Skeletal muscle satellite cell (primary cell): Measurements from ENCODE around the gene ROS1.

Experiments used
- H3K27me3 ChIP-seq: 2 replicates; pipeline ENCODE4 v1.7.0; 2013; ENCODE audit warnings: low read length; ENCODE audit not compliant: control insufficient read depth, insufficient read depth
- H3K36me3 ChIP-seq: 2 replicates; pipeline ENCODE4 v1.7.0; 2013; ENCODE audit warnings: mild to moderate bottlenecking, control low read depth, low read length; ENCODE audit not compliant: insufficient read depth
- H3K4me1 ChIP-seq: 2 replicates; pipeline ENCODE4 v1.7.0; 2013; ENCODE audit warnings: low read length; ENCODE audit not compliant: control insufficient read depth, insufficient read depth
- H3K4me2 ChIP-seq: 2 replicates; pipeline ENCODE4 v1.7.0; 2013; ENCODE audit warnings: mild to moderate bottlenecking, low read length
- H3K4me3 ChIP-seq: 2 replicates; pipeline ENCODE4 v1.7.0; 2013; ENCODE audit warnings: low read length
- H3K9ac ChIP-seq: 2 replicates; pipeline ENCODE4 v1.7.0; 2013; ENCODE audit warnings: mild to moderate bottlenecking, low read depth, low read length, moderate library complexity
- H3K9me3 ChIP-seq: replicated peaks from 2 replicates; pipeline ENCODE4 v1.7.0; 2013; ENCODE audit warnings: mild to moderate bottlenecking, control low read depth, low read length

ROS1 gene

GRCh38 chr6:117397536-117398227 lies 28.1 kb downstream of the ROS1 start:
- H3K9ac ChIP-seq, result no peak overlapping the region
- H3K36me3 ChIP-seq, result no peaks in the 10 kb centered on the region
- no peaks in the 10 kb centered on the region for H3K9me3 ChIP-seq
- no peaks in the 10 kb centered on the region for H3K4me1 ChIP-seq
- H3K27me3 ChIP-seq, result no peaks in the 10 kb centered on the region
- no peak overlapping the region for H3K4me3 ChIP-seq
- H3K4me2 ChIP-seq, result no peak overlapping the region

- no peak overlapping the region for H3K9ac ChIP-seq
- no peaks in the 10 kb centered on the region for H3K4me1 ChIP-seq
- no peaks in the 10 kb centered on the region for H3K9me3 ChIP-seq
- no peak overlapping the region for H3K4me3 ChIP-seq
- no peak overlapping the region for H3K4me2 ChIP-seq
- H3K36me3 ChIP-seq, result no peaks in the 10 kb centered on the region
- H3K27me3 ChIP-seq, result no peaks in the 10 kb centered on the region
Observed at GRCh38 chr6:117396228-117396627, 29.5 kb downstream of the ROS1 start.

GRCh38 chr6:117395164-117395563 lies 30.6 kb downstream of the ROS1 start:
- H3K9me3 ChIP-seq, result no peaks in the 10 kb centered on the region
- H3K9ac ChIP-seq, result no peak overlapping the region
- no peak overlapping the region for H3K4me2 ChIP-seq
- no peaks in the 10 kb centered on the region for H3K4me1 ChIP-seq
- no peak overlapping the region for H3K4me3 ChIP-seq
- H3K36me3 ChIP-seq, result no peaks in the 10 kb centered on the region
- no peaks in the 10 kb centered on the region for H3K27me3 ChIP-seq

- Histone ChIP-seq H3K27me3 (no peaks in the 10 kb centered on the region), H3K9me3 (no peaks in the 10 kb centered on the region), H3K9ac (no peak overlapping the region), H3K4me2 (no peak overlapping the region), H3K36me3 (no peaks in the 10 kb centered on the region), H3K4me3 (no peak overlapping the region), H3K4me1 (no peaks in the 10 kb centered on the region)
Observed at GRCh38 chr6:117393045-117393444, 32.7 kb downstream of the ROS1 start.

GRCh38 chr6:117391874-117392583 lies 33.7 kb downstream of the ROS1 start:
- H3K4me2 ChIP-seq, result no peak overlapping the region
- no peaks in the 10 kb centered on the region for H3K4me1 ChIP-seq
- H3K9me3 ChIP-seq, result no peaks in the 10 kb centered on the region
- H3K36me3 ChIP-seq, result no peaks in the 10 kb centered on the region
- no peaks in the 10 kb centered on the region for H3K27me3 ChIP-seq
- no peak overlapping the region for H3K9ac ChIP-seq
- H3K4me3 ChIP-seq, result no peak overlapping the region

- Histone ChIP-seq H3K4me3 (no peak overlapping the region), H3K27me3 (no peaks in the 10 kb centered on the region), H3K9me3 (no peaks in the 10 kb centered on the region), H3K4me1 (no peaks in the 10 kb centered on the region), H3K4me2 (no peak overlapping the region), H3K36me3 (no peaks in the 10 kb centered on the region), H3K9ac (no peak overlapping the region)
Observed at GRCh38 chr6:117389227-117390057, 36.3 kb downstream of the ROS1 start.

- Histone ChIP-seq H3K27me3 (no peaks in the 10 kb centered on the region), H3K9ac (no peak overlapping the region)
Observed at GRCh38 chr6:117387454-117387974, 38.2 kb downstream of the ROS1 start.

GRCh38 chr6:117384659-117385058 lies 41.1 kb downstream of the ROS1 start:
- Histone ChIP-seq H3K4me2 (no peak overlapping the region), H3K9me3 (no peaks in the 10 kb centered on the region), H3K4me1 (no peaks in the 10 kb centered on the region), H3K36me3 (no peaks in the 10 kb centered on the region), H3K27me3 (no peaks in the 10 kb centered on the region), H3K9ac (no peak overlapping the region), H3K4me3 (no peak overlapping the region)

More at GRCh38 chr6:117387454-117387974, 38.2 kb downstream of the ROS1 start:
- Histone ChIP-seq H3K36me3 (no peaks in the 10 kb centered on the region), H3K9me3 (no peaks in the 10 kb centered on the region), H3K4me1 (no peaks in the 10 kb centered on the region), H3K4me3 (no peak overlapping the region), H3K4me2 (no peak overlapping the region)

GRCh38 chr6:117381749-117382148 lies 44.0 kb downstream of the ROS1 start:
- Histone ChIP-seq H3K4me2 (no peak overlapping the region), H3K9ac (no peak overlapping the region), H3K36me3 (no peaks in the 10 kb centered on the region)

GRCh38 chr6:117380298-117380697 lies 45.4 kb downstream of the ROS1 start:
- no peak overlapping the region for H3K9ac ChIP-seq
- H3K36me3 ChIP-seq, result no peaks in the 10 kb centered on the region
- no peak overlapping the region for H3K4me3 ChIP-seq
- H3K9me3 ChIP-seq, result no peaks in the 10 kb centered on the region
- no peak overlapping the region for H3K4me2 ChIP-seq
- no peaks in the 10 kb centered on the region for H3K4me1 ChIP-seq
- H3K27me3 ChIP-seq, result no peaks in the 10 kb centered on the region

More at GRCh38 chr6:117381749-117382148, 44.0 kb downstream of the ROS1 start:
- no peaks in the 10 kb centered on the region for H3K4me1 ChIP-seq
- no peak overlapping the region for H3K4me3 ChIP-seq
- H3K9me3 ChIP-seq, result no peaks in the 10 kb centered on the region
- no peaks in the 10 kb centered on the region for H3K27me3 ChIP-seq

GRCh38 chr6:117375446-117375845 lies 50.3 kb downstream of the ROS1 start:
- Histone ChIP-seq H3K4me3 (no peak overlapping the region), H3K36me3 (no peaks in the 10 kb centered on the region), H3K4me1 (no peaks in the 10 kb centered on the region), H3K9ac (no peak overlapping the region), H3K27me3 (no peaks in the 10 kb centered on the region), H3K9me3 (no peaks in the 10 kb centered on the region), H3K4me2 (no peak overlapping the region)
